ACHN (cell line): ENCODE results near the gene SPATA24.
A peak's percentile ranks its signal among the peaks of the same experiment; 100 is the strongest.
"Not testable (repeated sequence)": the region's sequence is repeated elsewhere in the genome, so short reads cannot be mapped to it uniquely, and the experiment has no call there.

ENCODE experiments used
- DNase-seq: peaks from one replicate; pipeline ENCODE4 v3.0.0-alpha.2; 2015
- in situ Hi-C: cut with HindIII; loops from 2 replicates; pipeline ENCODE4 v1.10.0; 2017; ENCODE audit warnings: low sequenced_read_pairs, low pct_ligation_motif_present, low pct_unique_long_range_greater_than_20kb

The SPATA24 gene

DNA sequence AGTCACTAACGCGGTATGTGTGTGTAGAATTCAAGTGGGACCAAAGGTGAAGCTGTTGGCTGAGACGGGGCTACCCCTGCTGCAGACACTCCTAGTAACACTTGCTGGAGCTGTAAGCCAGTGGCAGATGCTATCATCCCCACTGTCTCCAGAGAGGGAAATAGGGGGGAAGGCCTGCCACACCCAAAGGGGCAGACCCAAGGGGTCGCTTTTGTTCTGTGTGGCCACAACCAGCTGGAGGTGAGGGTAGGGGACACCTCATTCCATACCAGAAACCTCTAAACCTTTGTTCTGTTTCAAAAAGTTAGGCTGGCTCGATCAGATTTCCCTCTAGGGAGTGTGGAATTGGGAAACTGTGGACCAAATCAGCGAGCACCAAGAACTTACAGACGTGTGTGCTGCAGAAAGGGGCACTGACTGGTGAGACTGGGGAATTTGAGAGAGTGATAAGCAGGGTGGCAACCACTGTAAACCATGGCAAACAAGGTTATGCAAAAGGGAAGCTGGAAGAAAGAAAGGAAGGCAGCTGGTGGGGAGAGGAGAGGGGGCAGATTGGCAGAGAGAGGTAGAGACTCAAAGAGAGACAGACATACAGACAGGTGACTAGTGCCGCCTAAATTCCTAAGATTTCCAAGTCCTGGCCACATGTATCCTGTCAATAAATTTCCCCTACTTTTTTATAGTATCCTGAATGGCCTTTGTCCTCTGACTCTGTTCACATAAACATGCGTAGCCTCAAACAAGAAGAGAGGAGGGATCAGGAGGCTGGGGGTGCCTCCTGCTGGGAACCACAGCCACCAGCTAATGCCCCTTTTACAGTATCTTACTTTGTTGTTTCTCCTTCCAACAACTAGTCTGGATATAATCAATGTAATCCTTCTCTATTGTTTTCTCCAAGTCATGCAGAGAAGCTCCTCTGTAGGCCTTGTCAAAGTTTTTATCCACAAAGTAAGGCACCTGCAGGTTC, 15.6 kb upstream of the SPATA24 start:
- no peak for DNase-seq
- in situ Hi-C loops: no loop called here

- in situ Hi-C loops: no loop called here
- DNase-seq: no peak
These were observed 14.9 kb upstream of the SPATA24 start for GRCh38 chr5:139418793-139419192.

- no peak for DNase-seq
- in situ Hi-C loops: no loop called here
These were observed 13.3 kb upstream of the SPATA24 start for GRCh38 chr5:139417214-139417613.

- in situ Hi-C loops: no loop called here
- no peak for DNase-seq
These were observed 12.8 kb upstream of the SPATA24 start for GRCh38 chr5:139416651-139417050.

GRCh38 chr5:139415869-139416268, 12.0 kb upstream of the SPATA24 start:
- in situ Hi-C loops: no loop called here
- no peak for DNase-seq

GRCh38 chr5:139415221-139415861, 11.5 kb upstream of the SPATA24 start:
- DNase-seq: no peak
- in situ Hi-C loops: no loop called here

DNA sequence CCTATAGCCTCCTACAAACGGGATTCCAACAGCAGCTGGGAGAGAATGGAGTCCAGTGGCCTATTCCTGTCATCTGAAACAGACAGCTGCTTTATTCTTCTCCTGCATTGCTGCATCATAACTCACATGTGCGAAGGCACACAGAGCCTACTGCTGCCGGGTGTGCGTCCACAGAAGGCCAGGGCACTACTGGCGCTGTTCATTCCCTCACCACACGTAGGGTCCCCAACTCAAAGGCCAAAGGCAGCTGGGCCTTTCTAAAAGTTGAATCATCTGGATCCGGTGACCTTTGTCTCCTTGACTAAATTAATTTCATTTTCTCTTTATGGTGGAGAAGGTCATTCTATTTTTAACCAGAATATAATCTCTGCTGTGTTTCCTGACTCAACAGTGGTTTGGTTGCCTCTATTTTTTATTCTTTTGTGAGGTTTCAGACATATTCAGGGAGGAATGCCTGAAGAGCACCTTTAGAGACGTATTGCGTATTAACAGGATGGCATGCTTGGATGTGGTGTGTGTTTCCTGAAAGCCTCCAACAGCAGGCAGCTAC, 10.8 kb upstream of the SPATA24 start:
- DNase-seq: no peak
- in situ Hi-C loops: no loop called here

GRCh38 chr5:139413963-139414362, 10.1 kb upstream of the SPATA24 start:
- in situ Hi-C loops: no loop called here
- DNase-seq: no peak

GRCh38 chr5:139413153-139413552, 9.3 kb upstream of the SPATA24 start:
- DNase-seq: no peak
- in situ Hi-C loops: no loop called here

DNA sequence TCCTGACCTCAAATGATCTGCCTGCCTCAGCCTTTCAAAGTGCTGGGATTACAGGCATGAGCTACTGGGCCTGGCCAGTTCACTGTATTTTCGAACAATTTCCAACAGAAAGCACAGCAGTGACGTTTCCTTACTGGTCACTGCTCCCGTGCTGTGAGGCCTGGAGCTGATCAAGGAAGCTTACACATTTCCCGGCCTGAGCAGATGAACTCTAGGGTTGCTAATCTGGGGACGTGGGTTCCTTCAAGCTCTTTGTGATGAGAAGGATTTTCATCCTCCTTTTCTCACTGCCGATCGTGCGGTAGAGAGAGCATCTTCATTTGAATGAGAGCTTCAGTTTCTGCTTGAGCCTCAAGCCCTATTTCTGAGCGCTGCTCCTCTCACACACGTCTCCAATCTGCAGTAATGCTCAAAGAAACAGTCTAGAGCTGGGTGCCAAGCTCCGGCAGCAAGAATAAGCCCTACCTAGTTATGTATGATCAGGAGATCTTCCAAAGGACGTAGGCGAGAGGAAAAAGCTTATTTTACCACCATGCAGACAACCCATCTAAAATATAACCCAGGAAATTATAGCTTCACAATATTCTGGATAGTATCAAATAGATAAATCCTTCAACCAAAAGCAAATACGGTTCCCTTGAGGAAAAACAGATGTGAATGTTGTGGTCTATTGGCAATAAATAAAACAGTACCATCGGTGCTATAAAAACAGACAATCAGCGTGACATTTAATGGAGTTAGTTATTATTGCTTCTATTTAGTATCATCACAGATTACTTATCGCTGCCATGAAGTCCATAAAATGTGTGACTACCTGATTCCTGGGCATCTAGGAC, 7.3 kb upstream of the SPATA24 start:
- in situ Hi-C loops: no loop called here

GRCh38 chr5:139410121-139410992, 6.5 kb upstream of the SPATA24 start:
- in situ Hi-C loops: no loop called here
- DNase-seq: no peak

More for the DNA sequence above, 7.3 kb upstream of the SPATA24 start:
- DNase-seq: no peak

DNA sequence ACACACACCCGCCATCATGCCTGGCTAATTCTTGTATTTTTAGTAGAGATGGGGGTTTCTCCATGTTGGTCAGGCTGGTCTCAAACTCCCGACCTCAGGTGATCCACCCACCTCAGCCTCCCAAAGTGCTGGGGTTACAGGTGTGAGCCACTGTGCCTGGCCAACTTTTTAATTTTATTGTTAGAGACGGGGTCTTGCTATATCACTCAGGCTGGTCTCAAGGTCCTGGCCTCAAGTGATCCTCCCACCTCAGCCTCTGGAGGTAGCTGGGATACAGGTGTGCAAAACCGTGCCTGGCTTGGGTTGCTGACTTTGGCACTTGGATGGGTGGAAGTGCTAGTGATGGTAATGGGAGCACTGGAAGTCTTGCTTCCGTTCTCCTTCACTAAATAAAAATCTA, 5.2 kb upstream of the SPATA24 start:
- DNase-seq, in situ Hi-C loops: not testable (repeated sequence)

- no peak for DNase-seq
- in situ Hi-C loops: no loop called here
These were observed 4.3 kb upstream of the SPATA24 start for GRCh38 chr5:139408191-139408590.

- no peak for DNase-seq
- in situ Hi-C loops: no loop called here
These were observed 3.6 kb upstream of the SPATA24 start for GRCh38 chr5:139407517-139407916.

- in situ Hi-C loops: no loop called here
- no peak for DNase-seq
These were observed 3.1 kb upstream of the SPATA24 start for GRCh38 chr5:139406963-139407362.

DNA sequence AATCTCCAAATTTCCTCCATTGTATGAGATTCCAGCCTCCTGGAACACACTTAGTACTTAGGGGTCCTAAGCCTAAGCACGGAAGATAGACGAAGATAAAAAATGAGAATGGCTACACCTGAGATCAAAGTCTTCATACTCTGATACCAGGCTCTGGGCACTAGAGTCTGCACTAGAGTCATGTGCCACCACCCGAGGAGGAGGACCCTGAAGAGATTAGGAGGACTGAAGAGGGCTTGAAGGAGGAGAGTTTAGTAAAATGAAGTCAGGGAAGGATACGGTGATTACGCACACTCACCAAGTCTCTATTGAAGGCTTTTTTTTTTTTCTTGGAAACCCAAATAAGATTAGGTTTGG, 573 bp upstream of the SPATA24 start:
- no peak for DNase-seq
- in situ Hi-C loops: no loop called here

- DNase-seq: no peak
- in situ Hi-C loops: no loop called here
These were observed 487 bp downstream of the SPATA24 start for GRCh38 chr5:139403418-139403786.

DNA sequence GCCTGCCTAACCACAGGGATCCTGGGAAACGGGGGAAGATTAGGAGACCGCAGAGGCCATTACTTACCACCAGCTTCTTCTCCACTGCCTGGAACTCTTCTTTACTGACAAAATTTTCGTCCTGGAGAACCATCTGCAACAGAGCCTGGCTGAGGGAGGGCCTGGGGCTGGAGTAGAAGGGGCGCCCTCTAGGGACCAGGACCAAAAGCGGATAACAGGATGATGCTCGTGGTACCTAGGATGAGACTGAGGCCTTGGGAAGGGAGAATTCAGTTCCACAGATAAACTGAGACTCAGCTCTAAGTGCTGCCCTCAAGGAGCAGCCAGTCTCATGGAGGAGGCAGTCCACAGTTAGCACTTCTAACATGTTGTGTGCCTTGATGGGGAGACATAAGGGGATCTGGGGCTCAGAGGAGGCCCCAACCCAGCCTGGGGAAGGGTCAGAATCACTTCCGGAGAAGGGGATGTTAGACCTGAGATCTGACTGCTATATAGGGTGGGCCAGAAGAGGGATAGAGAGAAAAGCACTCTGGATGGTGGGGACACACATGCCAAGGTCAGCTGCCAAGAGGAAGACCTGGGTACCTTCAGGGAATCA, 1.2 kb downstream of the SPATA24 start:
- in situ Hi-C loops: no loop called here
- DNase-seq: peak; percentile 23
